Measurements from ENCODE around the gene INPP5F. TPM values are rescaled to one million over a fixed set of nuclear protein-coding genes. Genes with fewer than 3 reads are reported as not detected.

INPP5F gene
- total RNA-seq, 1 donor from 2014 or later: 36.8 TPM

DNA sequence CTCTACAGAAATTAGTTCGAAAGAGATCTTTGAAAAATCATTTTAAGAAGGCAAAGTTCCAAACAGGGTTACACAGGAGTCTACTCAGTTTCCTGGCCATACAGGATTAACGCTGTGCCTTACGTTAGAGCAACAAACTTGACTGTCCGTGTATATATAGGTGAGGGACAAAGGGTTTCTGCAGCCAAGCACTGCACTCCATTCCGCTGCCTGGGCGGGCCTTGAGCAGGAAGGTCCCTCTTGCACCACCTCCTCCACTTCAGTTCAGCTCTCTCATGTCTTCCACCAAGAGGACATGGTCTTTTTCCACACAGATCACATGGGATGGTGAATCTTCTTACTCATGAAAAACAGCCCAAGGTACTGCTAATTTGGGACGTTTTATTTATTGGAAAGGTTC lies 103.6 kb downstream of the INPP5F start:
- DNase-seq (ENCODE audit: extremely low spot score, unreplicated experiment): no peak
- H3K9me3 Mint-ChIP-seq (ENCODE audit: unreplicated experiment): no peaks in the 10 kb centered on the region
- peaks cover 49% of the 10 kb centered on the region for H3K36me3 Mint-ChIP-seq (ENCODE audit: unreplicated experiment)
- no peak overlapping the region for H3K27ac Mint-ChIP-seq (ENCODE audit: unreplicated experiment)
- TF ChIP-seq, protein P1, sequence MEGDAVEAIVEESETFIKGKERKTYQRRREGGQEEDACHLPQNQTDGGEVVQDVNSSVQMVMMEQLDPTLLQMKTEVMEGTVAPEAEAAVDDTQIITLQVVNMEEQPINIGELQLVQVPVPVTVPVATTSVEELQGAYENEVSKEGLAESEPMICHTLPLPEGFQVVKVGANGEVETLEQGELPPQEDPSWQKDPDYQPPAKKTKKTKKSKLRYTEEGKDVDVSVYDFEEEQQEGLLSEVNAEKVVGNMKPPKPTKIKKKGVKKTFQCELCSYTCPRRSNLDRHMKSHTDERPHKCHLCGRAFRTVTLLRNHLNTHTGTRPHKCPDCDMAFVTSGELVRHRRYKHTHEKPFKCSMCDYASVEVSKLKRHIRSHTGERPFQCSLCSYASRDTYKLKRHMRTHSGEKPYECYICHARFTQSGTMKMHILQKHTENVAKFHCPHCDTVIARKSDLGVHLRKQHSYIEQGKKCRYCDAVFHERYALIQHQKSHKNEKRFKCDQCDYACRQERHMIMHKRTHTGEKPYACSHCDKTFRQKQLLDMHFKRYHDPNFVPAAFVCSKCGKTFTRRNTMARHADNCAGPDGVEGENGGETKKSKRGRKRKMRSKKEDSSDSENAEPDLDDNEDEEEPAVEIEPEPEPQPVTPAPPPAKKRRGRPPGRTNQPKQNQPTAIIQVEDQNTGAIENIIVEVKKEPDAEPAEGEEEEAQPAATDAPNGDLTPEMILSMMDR (IDR thresholded peaks at IDR 0.05): no peak
- no peaks in the 10 kb centered on the region for H3K27me3 Mint-ChIP-seq (ENCODE audit: unreplicated experiment)
- H3K4me1 Mint-ChIP-seq (ENCODE audit: unreplicated experiment): no peaks in the 10 kb centered on the region
- H3K4me3 Mint-ChIP-seq (ENCODE audit: unreplicated experiment): no peak overlapping the region

GRCh38 chr10:119830851-119831250 lies 105.0 kb downstream of the INPP5F start:
- TF ChIP-seq, protein P1 (IDR thresholded peaks at IDR 0.05): no peak
- H3K36me3 Mint-ChIP-seq (ENCODE audit: unreplicated experiment): peaks cover 54% of the 10 kb centered on the region
- H3K4me1 Mint-ChIP-seq (ENCODE audit: unreplicated experiment): no peaks in the 10 kb centered on the region
- DNase-seq (ENCODE audit: extremely low spot score, unreplicated experiment): no peak
- no peak overlapping the region for H3K4me3 Mint-ChIP-seq (ENCODE audit: unreplicated experiment)
- H3K27me3 Mint-ChIP-seq (ENCODE audit: unreplicated experiment): no peaks in the 10 kb centered on the region
- no peaks in the 10 kb centered on the region for H3K9me3 Mint-ChIP-seq (ENCODE audit: unreplicated experiment)
- H3K27ac Mint-ChIP-seq (ENCODE audit: unreplicated experiment): no peak overlapping the region

- TF ChIP-seq, protein P1 (IDR thresholded peaks at IDR 0.05): no peak
- H3K9me3 Mint-ChIP-seq (ENCODE audit: unreplicated experiment): no peaks in the 10 kb centered on the region
- no peaks in the 10 kb centered on the region for H3K4me1 Mint-ChIP-seq (ENCODE audit: unreplicated experiment)
- no peak overlapping the region for H3K27ac Mint-ChIP-seq (ENCODE audit: unreplicated experiment)
- H3K36me3 Mint-ChIP-seq (ENCODE audit: unreplicated experiment): peaks cover 61% of the 10 kb centered on the region
- H3K27me3 Mint-ChIP-seq (ENCODE audit: unreplicated experiment): no peaks in the 10 kb centered on the region
- H3K4me3 Mint-ChIP-seq (ENCODE audit: unreplicated experiment): no peak overlapping the region
- no peak for DNase-seq (ENCODE audit: extremely low spot score, unreplicated experiment)
Measured at GRCh38 chr10:119831656-119832055, 105.8 kb downstream of the INPP5F start.

GRCh38 chr10:119832951-119833350 lies 107.1 kb downstream of the INPP5F start:
- DNase-seq (ENCODE audit: extremely low spot score, unreplicated experiment): no peak
- Mint-ChIP-seq H3K4me1 (ENCODE audit: unreplicated experiment) (no peaks in the 10 kb centered on the region), H3K4me3 (ENCODE audit: unreplicated experiment) (no peak overlapping the region), H3K27ac (ENCODE audit: unreplicated experiment) (no peak overlapping the region), H3K27me3 (ENCODE audit: unreplicated experiment) (no peaks in the 10 kb centered on the region), H3K9me3 (ENCODE audit: unreplicated experiment) (no peaks in the 10 kb centered on the region), H3K36me3 (ENCODE audit: unreplicated experiment) (peaks cover 58% of the 10 kb centered on the region)
- TF ChIP-seq, protein P1 (IDR thresholded peaks at IDR 0.05): no peak

DNA sequence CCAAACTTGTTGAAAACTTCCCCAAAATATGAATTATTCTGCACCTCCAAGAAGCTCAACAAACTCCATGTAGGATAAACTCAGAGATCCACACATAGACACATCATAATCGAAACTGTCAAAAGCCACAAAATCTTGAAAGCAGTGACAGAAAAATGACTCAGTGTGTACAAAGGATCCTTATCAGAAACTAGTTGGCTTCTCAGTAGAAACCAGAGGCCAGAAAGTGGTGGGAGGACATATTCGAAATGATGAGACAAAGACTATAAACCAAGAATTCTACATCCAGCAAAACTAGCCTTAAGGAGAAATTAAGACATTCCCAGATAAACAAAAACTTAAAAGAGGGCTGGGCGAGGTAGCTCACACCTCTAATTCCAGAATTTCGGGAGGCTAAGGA lies 108.3 kb downstream of the INPP5F start:
- Mint-ChIP-seq H3K9me3 (ENCODE audit: unreplicated experiment) (no peaks in the 10 kb centered on the region), H3K36me3 (ENCODE audit: unreplicated experiment) (peaks cover 55% of the 10 kb centered on the region), H3K27me3 (ENCODE audit: unreplicated experiment) (no peaks in the 10 kb centered on the region), H3K4me1 (ENCODE audit: unreplicated experiment) (no peaks in the 10 kb centered on the region), H3K27ac (ENCODE audit: unreplicated experiment) (no peak overlapping the region), H3K4me3 (ENCODE audit: unreplicated experiment) (no peak overlapping the region)
- DNase-seq (ENCODE audit: extremely low spot score, unreplicated experiment): no peak
- TF ChIP-seq, protein P1 (IDR thresholded peaks at IDR 0.05): no peak
